ENCODE data around the gene NDUFB3.
A peak's percentile ranks its signal among the peaks of the same experiment; 100 is the strongest.

NDUFB3 gene

DNA sequence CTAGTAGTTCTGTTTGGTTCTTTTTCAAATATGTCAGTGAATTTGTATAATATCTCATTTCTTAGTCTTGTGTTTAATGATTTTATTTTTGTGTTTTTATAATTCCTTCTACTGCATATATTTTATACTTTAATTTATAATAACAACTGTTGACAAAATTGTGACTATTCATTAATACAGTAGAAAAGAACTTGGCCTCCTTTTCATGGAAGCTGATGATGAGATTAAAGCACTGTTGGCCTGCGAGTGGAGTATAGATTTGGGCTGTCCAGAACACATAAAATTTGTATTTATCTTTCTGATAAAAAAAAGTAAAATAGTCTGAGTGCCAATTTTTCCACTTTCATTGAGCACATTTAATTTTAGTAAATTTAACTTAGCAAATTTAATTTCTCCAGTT is 56.2 kb downstream of the NDUFB3 start:
- DNase-seq (ENCODE audit: low read depth in 2 of 3, low spot score in 1 of 3): no peak

DNA sequence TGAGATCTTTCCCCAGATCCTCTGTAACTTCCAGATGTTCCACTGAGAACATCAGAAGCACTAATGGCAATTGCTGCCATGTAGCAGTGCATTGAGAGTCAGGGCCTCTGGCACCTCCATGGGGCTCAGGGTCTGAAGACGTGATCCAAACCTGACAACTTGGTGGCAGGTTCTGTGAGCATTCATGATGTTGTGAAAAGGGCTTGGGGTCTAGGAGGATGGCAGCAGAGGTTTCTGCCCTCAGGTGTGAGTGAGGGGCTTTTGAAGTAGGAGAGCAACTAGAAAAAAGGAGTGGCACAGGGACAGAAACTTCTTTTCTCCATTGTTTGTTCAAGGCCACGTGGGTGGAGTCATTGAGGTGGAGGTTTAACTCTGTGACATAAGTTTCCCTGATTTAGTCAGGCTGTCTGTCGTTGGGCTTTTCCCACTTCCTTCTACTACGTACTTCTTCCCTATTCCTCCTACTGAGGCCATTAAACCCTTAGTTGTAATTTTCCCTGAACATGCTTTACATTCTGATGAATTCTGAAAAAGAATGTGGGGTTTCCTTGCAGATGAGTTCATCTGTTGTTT is 57.2 kb downstream of the NDUFB3 start:
- DNase-seq (ENCODE audit: low read depth in 2 of 3, low spot score in 1 of 3): peak in 1 of 3 donors; percentile 45

DNA sequence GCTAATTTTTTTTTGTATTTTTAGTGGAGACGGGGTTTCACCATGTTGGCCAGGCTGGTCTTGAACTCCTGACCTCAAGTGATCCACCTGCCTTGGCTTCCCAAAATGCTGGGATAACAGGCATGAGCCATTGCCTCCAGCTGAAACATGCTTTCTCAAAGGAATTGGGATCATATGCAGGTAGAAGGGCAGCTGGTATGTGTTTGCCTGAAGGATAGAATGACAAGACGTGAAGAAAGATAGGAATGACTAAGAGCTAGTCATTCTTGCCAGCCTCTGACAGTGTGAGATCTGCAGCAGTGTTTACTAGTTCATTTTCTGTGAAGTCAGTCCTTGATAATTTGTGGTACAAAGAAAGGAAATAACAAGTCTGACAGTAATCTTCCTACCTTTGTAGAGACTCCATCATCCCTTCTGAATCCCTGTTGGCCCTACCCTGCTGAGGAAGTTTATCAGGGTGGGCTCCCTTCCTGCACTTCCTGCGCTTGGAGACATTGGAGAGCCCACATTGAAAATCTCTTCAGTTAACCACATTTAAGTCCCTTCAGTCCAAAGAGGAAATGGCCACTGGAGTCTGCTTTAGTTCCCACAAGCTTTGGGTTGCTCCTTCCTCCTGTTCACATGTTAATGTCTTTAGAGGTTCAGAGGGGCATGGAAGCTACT is 58.9 kb downstream of the NDUFB3 start:
- no peak for DNase-seq (ENCODE audit: low read depth in 2 of 3, low spot score in 1 of 3)

DNA sequence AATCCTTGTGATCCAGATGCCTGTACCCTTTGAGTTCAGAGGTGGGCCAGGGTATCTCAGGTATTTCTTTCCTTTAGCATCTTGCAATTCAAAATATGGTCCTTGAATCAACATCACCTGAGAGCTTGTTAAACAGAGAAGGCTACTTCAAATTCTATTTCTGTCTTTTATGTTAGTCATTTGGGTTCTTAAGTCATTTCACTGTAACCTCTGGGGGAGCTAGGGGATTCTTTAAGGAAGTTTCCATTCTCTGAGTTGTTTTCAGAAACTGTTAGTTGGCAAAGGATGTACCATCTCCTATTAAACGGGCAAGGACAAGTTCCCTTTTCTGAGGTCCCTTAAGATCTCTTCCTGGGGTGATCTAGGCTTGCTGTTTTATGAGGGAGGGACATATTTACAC is 60.7 kb downstream of the NDUFB3 start:
- no peak for DNase-seq (ENCODE audit: low read depth in 2 of 3, low spot score in 1 of 3)
